Measurements from ENCODE around the gene ARHGAP26.

DNA sequence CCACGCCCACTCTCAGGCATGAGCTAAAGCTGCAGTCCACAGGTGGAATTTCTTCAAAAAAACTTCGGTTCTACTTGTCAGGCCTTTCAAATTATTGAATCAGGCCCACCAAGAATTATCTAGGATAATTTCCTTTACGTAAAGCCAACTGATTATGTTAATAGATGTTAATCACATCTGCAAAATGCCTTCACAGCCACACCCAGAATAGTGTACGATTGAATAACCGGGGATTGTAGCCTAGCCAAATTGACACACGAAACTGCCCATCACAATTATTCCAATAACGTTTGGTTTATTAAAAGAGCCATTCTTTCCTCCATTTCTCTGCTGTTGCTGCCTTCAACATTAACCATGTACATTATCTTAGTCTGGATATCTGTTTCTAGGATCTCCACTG lies 484.6 kb downstream of the ARHGAP26 start:
- TF ChIP-seq, protein P1, sequence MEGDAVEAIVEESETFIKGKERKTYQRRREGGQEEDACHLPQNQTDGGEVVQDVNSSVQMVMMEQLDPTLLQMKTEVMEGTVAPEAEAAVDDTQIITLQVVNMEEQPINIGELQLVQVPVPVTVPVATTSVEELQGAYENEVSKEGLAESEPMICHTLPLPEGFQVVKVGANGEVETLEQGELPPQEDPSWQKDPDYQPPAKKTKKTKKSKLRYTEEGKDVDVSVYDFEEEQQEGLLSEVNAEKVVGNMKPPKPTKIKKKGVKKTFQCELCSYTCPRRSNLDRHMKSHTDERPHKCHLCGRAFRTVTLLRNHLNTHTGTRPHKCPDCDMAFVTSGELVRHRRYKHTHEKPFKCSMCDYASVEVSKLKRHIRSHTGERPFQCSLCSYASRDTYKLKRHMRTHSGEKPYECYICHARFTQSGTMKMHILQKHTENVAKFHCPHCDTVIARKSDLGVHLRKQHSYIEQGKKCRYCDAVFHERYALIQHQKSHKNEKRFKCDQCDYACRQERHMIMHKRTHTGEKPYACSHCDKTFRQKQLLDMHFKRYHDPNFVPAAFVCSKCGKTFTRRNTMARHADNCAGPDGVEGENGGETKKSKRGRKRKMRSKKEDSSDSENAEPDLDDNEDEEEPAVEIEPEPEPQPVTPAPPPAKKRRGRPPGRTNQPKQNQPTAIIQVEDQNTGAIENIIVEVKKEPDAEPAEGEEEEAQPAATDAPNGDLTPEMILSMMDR (IDR thresholded peaks at IDR 0.05) = no peak
- TF ChIP-seq POLR2AphosphoS5 (IDR thresholded peaks at IDR 0.05; ENCODE audit: low read depth, low read length) (no peak), SIN3A (IDR thresholded peaks at IDR 0.05; ENCODE audit: borderline replicate concordance, insufficient read depth, low read depth, low read length) (no peak)
